ENCODE results near the gene DHRS13. TPM values are rescaled to one million over a fixed set of nuclear protein-coding genes. Genes with fewer than 3 reads are reported as not detected.

DHRS13 gene
- total RNA-seq, 1 donor from 2014 or later: 3.1 TPM

DNA sequence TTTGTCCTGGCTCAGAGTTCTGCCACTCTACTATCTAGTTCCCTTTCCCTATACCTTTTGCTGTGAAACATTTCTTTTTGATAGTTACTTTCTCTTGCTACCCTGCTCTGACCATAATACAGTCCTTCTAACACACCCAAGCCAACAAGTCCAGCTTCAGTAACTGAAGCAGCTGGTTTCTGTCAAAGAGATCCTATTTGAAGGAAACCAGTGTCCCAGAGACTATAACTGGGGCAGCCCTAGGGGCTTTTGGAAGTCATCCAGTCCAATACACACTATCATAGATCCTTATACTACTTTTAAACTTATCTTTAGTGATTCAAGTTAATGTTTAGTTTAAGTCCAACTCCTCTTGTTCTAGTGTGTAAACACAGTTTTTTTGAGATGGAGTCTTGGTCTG lies 17.3 kb upstream of the DHRS13 start:
- intact Hi-C loops (cut with micrococcal nuclease): no loop called here

DNA sequence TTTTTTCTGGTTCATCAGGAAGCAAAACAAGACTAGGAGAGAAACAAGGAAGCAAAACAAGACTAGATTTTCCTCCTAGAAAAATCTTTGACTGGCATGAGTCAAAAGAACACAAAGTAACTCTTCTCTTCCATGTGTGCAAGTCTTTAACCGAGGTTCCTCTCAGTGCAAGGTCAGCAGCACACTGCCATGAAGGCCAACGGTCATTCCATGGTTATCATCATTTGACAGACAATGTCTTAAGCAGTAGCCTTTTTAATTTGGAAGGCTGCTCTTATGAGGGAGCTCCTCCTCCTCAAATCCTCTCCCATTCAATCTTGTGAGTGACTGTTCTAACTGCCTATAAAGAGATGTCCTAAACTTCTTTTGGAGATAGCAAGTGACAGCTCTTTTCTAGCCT lies 15.4 kb upstream of the DHRS13 start:
- TF ChIP-seq, protein P1, sequence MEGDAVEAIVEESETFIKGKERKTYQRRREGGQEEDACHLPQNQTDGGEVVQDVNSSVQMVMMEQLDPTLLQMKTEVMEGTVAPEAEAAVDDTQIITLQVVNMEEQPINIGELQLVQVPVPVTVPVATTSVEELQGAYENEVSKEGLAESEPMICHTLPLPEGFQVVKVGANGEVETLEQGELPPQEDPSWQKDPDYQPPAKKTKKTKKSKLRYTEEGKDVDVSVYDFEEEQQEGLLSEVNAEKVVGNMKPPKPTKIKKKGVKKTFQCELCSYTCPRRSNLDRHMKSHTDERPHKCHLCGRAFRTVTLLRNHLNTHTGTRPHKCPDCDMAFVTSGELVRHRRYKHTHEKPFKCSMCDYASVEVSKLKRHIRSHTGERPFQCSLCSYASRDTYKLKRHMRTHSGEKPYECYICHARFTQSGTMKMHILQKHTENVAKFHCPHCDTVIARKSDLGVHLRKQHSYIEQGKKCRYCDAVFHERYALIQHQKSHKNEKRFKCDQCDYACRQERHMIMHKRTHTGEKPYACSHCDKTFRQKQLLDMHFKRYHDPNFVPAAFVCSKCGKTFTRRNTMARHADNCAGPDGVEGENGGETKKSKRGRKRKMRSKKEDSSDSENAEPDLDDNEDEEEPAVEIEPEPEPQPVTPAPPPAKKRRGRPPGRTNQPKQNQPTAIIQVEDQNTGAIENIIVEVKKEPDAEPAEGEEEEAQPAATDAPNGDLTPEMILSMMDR (IDR thresholded peaks at IDR 0.05; ENCODE audit: borderline replicate concordance): no peak
- no peak overlapping the region for H3K4me3 ChIP-seq
- DNase-seq: no peak
- peaks cover 94% of the 10 kb centered on the region for H3K36me3 ChIP-seq
- intact Hi-C loops (cut with micrococcal nuclease): loop anchor here (10.0 kb wide), 1 partner anchor 153 kb away; no protein-coding TSS in a partner anchor
- H3K27me3 ChIP-seq (ENCODE audit: low read depth): no peaks in the 10 kb centered on the region
- H3K27ac ChIP-seq (replicated peaks): no peak overlapping the region
- H3K9me3 ChIP-seq (replicated peaks): no peaks in the 10 kb centered on the region
- peaks cover 20% of the 10 kb centered on the region for H3K4me1 ChIP-seq

More for the DNA sequence above, 17.3 kb upstream of the DHRS13 start:
- Histone ChIP-seq H3K27me3 (ENCODE audit: low read depth) (no peaks in the 10 kb centered on the region), H3K36me3 (peaks cover 93% of the 10 kb centered on the region), H3K4me1 (peaks cover 23% of the 10 kb centered on the region), H3K4me3 (no peak overlapping the region), H3K9me3 (replicated peaks) (no peaks in the 10 kb centered on the region), H3K27ac (replicated peaks) (no peak overlapping the region)
- TF ChIP-seq, protein P1 (IDR thresholded peaks at IDR 0.05; ENCODE audit: borderline replicate concordance): no peak
- no peak for DNase-seq

- Histone ChIP-seq H3K27me3 (ENCODE audit: low read depth) (no peaks in the 10 kb centered on the region), H3K9me3 (replicated peaks) (no peaks in the 10 kb centered on the region), H3K36me3 (peaks cover 94% of the 10 kb centered on the region), H3K27ac (replicated peaks) (peak overlapping the region; percentile 25), H3K4me3 (no peak overlapping the region), H3K4me1 (peaks cover 20% of the 10 kb centered on the region)
- TF ChIP-seq, protein P1 (IDR thresholded peaks at IDR 0.05; ENCODE audit: borderline replicate concordance): no peak
- DNase-seq: no peak
- intact Hi-C loops (cut with micrococcal nuclease): loop anchor here (10.0 kb wide), 1 partner anchor 153 kb away; no protein-coding TSS in a partner anchor
Observed at GRCh38 chr17:28917465-28917864, 14.6 kb upstream of the DHRS13 start.

GRCh38 chr17:28917029-28917428 lies 14.2 kb upstream of the DHRS13 start:
- peaks cover 97% of the 10 kb centered on the region for H3K36me3 ChIP-seq
- TF ChIP-seq, protein P1 (IDR thresholded peaks at IDR 0.05; ENCODE audit: borderline replicate concordance): no peak

DNA sequence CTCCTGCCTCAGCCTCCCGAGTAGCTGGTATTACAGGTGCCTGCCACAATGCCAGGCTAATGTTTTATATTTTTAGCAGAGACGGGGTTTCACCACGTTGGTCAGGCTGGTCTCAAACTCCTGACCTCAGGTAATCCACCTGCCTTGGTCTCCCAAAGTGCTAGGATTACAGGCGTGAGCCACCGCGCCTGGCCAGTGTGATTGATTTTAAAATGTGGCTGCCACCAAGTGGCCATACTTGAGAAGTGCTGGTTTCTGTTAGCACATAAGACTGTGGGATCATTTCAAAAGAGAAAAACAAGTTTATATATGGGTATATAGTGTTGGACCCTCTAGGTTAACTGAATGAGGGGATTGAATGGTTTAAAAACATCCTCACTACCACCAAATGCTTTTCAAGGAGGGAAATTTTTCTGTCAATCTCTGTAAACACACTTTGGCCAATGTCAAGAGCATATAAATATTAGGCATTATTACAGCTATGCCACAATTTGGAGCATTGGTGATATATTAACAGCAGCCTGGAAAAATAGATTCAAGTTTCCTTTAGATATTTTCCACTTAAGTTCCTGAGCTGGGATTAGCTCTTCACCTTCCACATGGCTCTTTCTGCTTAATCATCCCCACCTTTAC lies 13.5 kb upstream of the DHRS13 start:
- TF ChIP-seq, protein P1 (IDR thresholded peaks at IDR 0.05; ENCODE audit: borderline replicate concordance): peak; percentile 77
- no peaks in the 10 kb centered on the region for H3K9me3 ChIP-seq (replicated peaks)
- H3K4me3 ChIP-seq: no peak overlapping the region
- H3K36me3 ChIP-seq: peaks cover 100% of the 10 kb centered on the region
- H3K27ac ChIP-seq (replicated peaks): no peak overlapping the region
- intact Hi-C loops (cut with micrococcal nuclease): loop anchor here (10.0 kb wide), 1 partner anchor 152 kb away; no protein-coding TSS in a partner anchor
- DNase-seq: no peak
- peaks cover 20% of the 10 kb centered on the region for H3K4me1 ChIP-seq
- H3K27me3 ChIP-seq (ENCODE audit: low read depth): no peaks in the 10 kb centered on the region

More at GRCh38 chr17:28917029-28917428, 14.2 kb upstream of the DHRS13 start:
- H3K9me3 ChIP-seq (replicated peaks): no peaks in the 10 kb centered on the region
- no peak for DNase-seq
- H3K27me3 ChIP-seq (ENCODE audit: low read depth): no peaks in the 10 kb centered on the region
- peaks cover 20% of the 10 kb centered on the region for H3K4me1 ChIP-seq
- H3K4me3 ChIP-seq: no peak overlapping the region
- peak overlapping the region; percentile 25 for H3K27ac ChIP-seq (replicated peaks)
- intact Hi-C loops (cut with micrococcal nuclease): loop anchor here (10.0 kb wide), 1 partner anchor 152 kb away; no protein-coding TSS in a partner anchor

Measured in left ventricle myocardium inferior (tissue), 1 donor.